ENCODE measurements around the gene CNOT3. TPM values are rescaled to one million over a fixed set of nuclear protein-coding genes. Genes with fewer than 3 reads are reported as not detected.

Gene CNOT3
- total and polyA plus RNA-seq, 2 of the 13 experiments (the other 11 are each of a cell fraction or from before 2014, with no cell fraction given) = 4.3 to 5.8 TPM

GRCh38 chr19:54137699-54138488 is at the start of gene CNOT3 (continued):
- no peak for TF ChIP-seq HNF1A (IDR thresholded peaks at IDR 0.05; ENCODE audit: low read depth)
- TF ChIP-seq HNF1A (CRISPR knock-in tag; IDR thresholded peaks at IDR 0.05; ENCODE audit: borderline replicate concordance) = 0 out of 2 replicates have a peak, but pooled peaks have one; percentile 20
- TF ChIP-seq BATF2 (CRISPR knock-in tag; IDR thresholded peaks at IDR 0.05) = 0 out of 2 replicates have a peak, but pooled peaks have one; percentile 55
- TF ChIP-seq DPF2 (CRISPR knock-in tag; IDR thresholded peaks at IDR 0.05; ENCODE audit: borderline replicate concordance, low read depth) = no peak
- TF ChIP-seq BRD4 (CRISPR knock-in tag; IDR thresholded peaks at IDR 0.05) = peak; percentile 80; the same call in 1 of the 2 replicates
- TF ChIP-seq ZHX2 (IDR thresholded peaks at IDR 0.05; ENCODE audit: low read depth) = 0 out of 2 replicates have a peak, but pooled peaks have one; percentile 33
- TF ChIP-seq ZHX2 (CRISPR knock-in tag; IDR thresholded peaks at IDR 0.05; ENCODE audit: borderline replicate concordance) = no peak
- TF ChIP-seq KLF12 (CRISPR knock-in tag; IDR thresholded peaks at IDR 0.05; ENCODE audit: borderline replicate concordance) = peak; percentile 60; the same call in 1 of the 2 replicates
- TF ChIP-seq FOXP1 (IDR thresholded peaks at IDR 0.05) = no peak
- no peak for TF ChIP-seq FOXP1 (CRISPR knock-in tag; IDR thresholded peaks at IDR 0.05)
- no peak for TF ChIP-seq NFYB (CRISPR knock-in tag; IDR thresholded peaks at IDR 0.05)
- peak; percentile 41; the same call in 1 of the 2 replicates for TF ChIP-seq ZNF280B (CRISPR knock-in tag; IDR thresholded peaks at IDR 0.05; ENCODE audit: borderline replicate concordance)
- TF ChIP-seq TRAFD1 (CRISPR knock-in tag; IDR thresholded peaks at IDR 0.05; ENCODE audit: borderline replicate concordance) = no peak
- peak; percentile 59; the same call in 1 of the 2 replicates for TF ChIP-seq CHD2 (IDR thresholded peaks at IDR 0.05; ENCODE audit: low read depth, low read length)

Measured in HepG2 (cell line).